Endothelial cell of umbilical vein (primary cell): ENCODE data around the gene HIP1R. TPM values are rescaled to one million over a fixed set of nuclear protein-coding genes. Genes with fewer than 3 reads are reported as not detected.
A peak's percentile ranks its signal among the peaks of the same experiment; 100 is the strongest.

Source experiments
- BruUV-seq: library from RNA; stranded (reverse); fragments of 400-500 nt; replicated peaks from 2 replicates; lab custom pipeline; 2021; lab: Mats Ljungman, UMichigan
- CTCF ChIA-PET: fragments of 300-600, 350-600 bp; sonication (Branson Sonifier 250); formaldehyde crosslinking; loops from one replicate; lab custom pipeline; 2021; ENCODE audit warnings: antibody characterized with exemption, inconsistent platforms; lab: Charles Lee
- POLR2A ChIA-PET: fragments of 300-600, 350-600 bp; sonication (Branson Sonifier 250); formaldehyde crosslinking; loops from one replicate; lab custom pipeline; 2021; ENCODE audit warnings: antibody characterized with exemption, inconsistent platforms; lab: Charles Lee
- DNase-seq: peaks from one replicate; pipeline ENCODE4 v3.0.0-alpha.2; 2011; ENCODE audit warnings: low read depth, low spot score
- FAIRE-seq: peaks from 2 replicates; lab custom pipeline; 2011; peaks lifted over from hg19 to GRCh38; lab: Jason Lieb, UNC
- H2AFZ ChIP-seq: 2 replicates; pipeline ENCODE4 v1.6.0; 2012; ENCODE audit warnings: low read depth, low read length, control low read depth, inconsistent platforms
- H3K27ac ChIP-seq: 2 replicates; pipeline ENCODE4 v1.5.1; 2011; ENCODE audit warnings: low read depth, mild to moderate bottlenecking, control low read depth, low read length, moderate library complexity; ENCODE audit not compliant: insufficient read depth
- H3K27me3 ChIP-seq, 2 experiments: 2 replicates each; pipeline versions ENCODE4 v1.6.0 to v1.6.1; 2011; ENCODE audit warnings: low read length in 2 of 2, mixed read lengths in 1 of 2; ENCODE audit not compliant: control insufficient read depth in 2 of 2, insufficient read depth in 2 of 2
- H3K36me3 ChIP-seq, 2 experiments: 2 replicates in 1 of 2; 3 replicates in 1 of 2; pipeline ENCODE4 v1.5.1; 2011; ENCODE audit warnings: low read length in 2 of 2, mild to moderate bottlenecking in 1 of 2, moderate library complexity in 1 of 2; ENCODE audit not compliant: control insufficient read depth in 2 of 2, insufficient read depth in 2 of 2; ENCODE audit errors: extremely low read depth in 1 of 2
- H3K4me1 ChIP-seq: 3 replicates; pipeline ENCODE4 v1.5.1; 2011; ENCODE audit warnings: mild to moderate bottlenecking, low read length; ENCODE audit not compliant: control insufficient read depth, insufficient read depth; ENCODE audit errors: extremely low read depth
- H3K4me2 ChIP-seq: 2 replicates; pipeline ENCODE4 v1.6.1; 2011; ENCODE audit warnings: low read length, control low read depth, mixed read lengths; ENCODE audit not compliant: insufficient read depth
- H3K4me3 ChIP-seq, 3 experiments: fragments of 200-600 bp in 1 of 3; sonication (generic), shearing (Covaris generic) in 1 of 3; replicated peaks in 1 of 3; 2 replicates each; pipeline ENCODE4 v1.5.1; 2011 to 2016; ENCODE audit warnings: control low read depth in 3 of 3, low read length in 3 of 3, mild to moderate bottlenecking in 2 of 3, inconsistent platforms in 1 of 3, low read depth in 1 of 3, moderate library complexity in 1 of 3; ENCODE audit not compliant: insufficient read depth in 1 of 3
- H3K79me2 ChIP-seq: 2 replicates; pipeline ENCODE4 v1.6.0; 2012; ENCODE audit warnings: low read length, inconsistent platforms; ENCODE audit not compliant: control insufficient read depth, insufficient read depth
- H3K9ac ChIP-seq: replicated peaks from 2 replicates; pipeline ENCODE3; 2011; ENCODE audit warnings: low read length, control low read depth; ENCODE audit not compliant: insufficient read depth; ENCODE audit errors: extremely low read depth
- H3K9me1 ChIP-seq: replicated peaks from 3 replicates; pipeline ENCODE4 v1.6.0; 2011; ENCODE audit warnings: mild to moderate bottlenecking, low read length; ENCODE audit not compliant: control insufficient read depth, insufficient read depth; ENCODE audit errors: extremely low read depth
- H3K9me3 ChIP-seq: replicated peaks from 2 replicates; pipeline ENCODE4 v1.5.1; 2012; ENCODE audit warnings: low read length, inconsistent platforms; ENCODE audit not compliant: control insufficient read depth, insufficient read depth
- H4K20me1 ChIP-seq: replicated peaks from 2 replicates; pipeline ENCODE3; 2011; ENCODE audit warnings: mild to moderate bottlenecking, low read length; ENCODE audit not compliant: control insufficient read depth, insufficient read depth; ENCODE audit errors: extremely low read depth
- CTCF ChIP-seq, 2 donors: IDR thresholded peaks; 1 replicate in 1 of 2; 2 replicates in 1 of 2; pipeline ENCODE4 v1.5.1; 2011; ENCODE audit warnings: low read length in 2 of 2, mild to moderate bottlenecking in 2 of 2, moderate library complexity in 2 of 2, control low read depth in 1 of 2, inconsistent platforms in 1 of 2, low read depth in 1 of 2; ENCODE audit not compliant: insufficient read depth in 1 of 2; ENCODE audit errors: extremely low read depth in 1 of 2
- EZH2 ChIP-seq: IDR thresholded peaks from 2 replicates; pipeline ENCODE4 v1.6.1; 2012; ENCODE audit warnings: borderline replicate concordance, low read depth, mild to moderate bottlenecking, moderate library complexity, low read length, inconsistent platforms; ENCODE audit not compliant: severe bottlenecking
- FOS ChIP-seq: IDR thresholded peaks from 2 replicates; pipeline ENCODE4 v1.6.1; 2011; ENCODE audit warnings: mild to moderate bottlenecking, low read length, moderate library complexity, borderline replicate concordance; ENCODE audit not compliant: insufficient read depth
- GATA2 ChIP-seq: IDR thresholded peaks from 2 replicates; pipeline ENCODE4 v1.7.0; 2011; ENCODE audit warnings: low read depth, mild to moderate bottlenecking, moderate library complexity, mixed read lengths, low read length; ENCODE audit not compliant: insufficient read length, insufficient read depth
- JUN ChIP-seq: IDR thresholded peaks from 2 replicates; pipeline ENCODE4 v1.6.1; 2011; ENCODE audit warnings: borderline replicate concordance, low read depth; ENCODE audit not compliant: insufficient read length, insufficient read depth
- MAX ChIP-seq: IDR thresholded peaks from 2 replicates; pipeline ENCODE4 v1.6.1; 2011; ENCODE audit not compliant: insufficient read depth, insufficient read length
- MYC ChIP-seq: IDR thresholded peaks from one replicate; pipeline ENCODE4 v1.6.1; 2011; ENCODE audit warnings: mild to moderate bottlenecking, low read depth, low read length
- POLR2A ChIP-seq: IDR thresholded peaks from 2 replicates; pipeline ENCODE4 v1.6.1; 2012; ENCODE audit warnings: low read depth, mild to moderate bottlenecking, control low read depth, low read length
- POLR2AphosphoS5 ChIP-seq: IDR thresholded peaks from 2 replicates; pipeline ENCODE4 v1.6.1; 2012; ENCODE audit warnings: low read depth, mild to moderate bottlenecking, control low read depth, low read length, moderate library complexity; ENCODE audit not compliant: insufficient read depth
- dilution Hi-C: fragments of 300-500 bp; cut with MboI; formaldehyde crosslinking; loops from one replicate; pipeline ENCODE4 v1.15.0; 2019; ENCODE audit warnings: low sequenced_read_pairs; ENCODE audit not compliant: extremely low pct_ligation_motif_present
- intact Hi-C: fragments of 100-400 bp; cut with micrococcal nuclease; formaldehyde crosslinking; loops from one replicate; pipeline ENCODE4 v1.10.0; 2022
- polyA plus RNA-seq, 4 experiments: library from polyadenylated mRNA; depleted of rRNA in 3 of 4; stranded (reverse) in 3 of 4; unstranded in 1 of 4; fragments of >200 nt; gene quantifications; 2 replicates each; pipeline versions ENCODE4 v1.2.1 to v1.2.3, GENCODE V29; 2011 to 2012; ENCODE audit warnings: missing spikeins in 1 of 4
- total RNA-seq: library from RNA; stranded (reverse); gene quantifications from 2 replicates; pipeline ENCODE4 v1.2.3, GENCODE V29; 2021

HIP1R gene
- total and polyA plus RNA-seq, 2 donors (not counting 3 experiments of a cell fraction or from before 2014, with no cell fraction given) = 111 to 122 TPM

GRCh38 chr12:122842505-122843405 lies 7.5 kb downstream of the HIP1R start:
- peak; percentile 37 for DNase-seq
- H3K36me3 ChIP-seq = peaks cover 2 to 17% of the 10 kb centered on the region in 2 experiments

More at GRCh38 chr12:122842505-122843405, 7.5 kb downstream of the HIP1R start:
- POLR2A ChIA-PET = no interaction called here
- Histone ChIP-seq H3K27ac (no peak overlapping the region), H3K4me3 (no peak overlapping the region), H4K20me1 (peaks cover 3% of the 10 kb centered on the region), H3K4me2 (no peak overlapping the region), H3K4me1 (peaks cover 35% of the 10 kb centered on the region), H3K27me3 (no peaks in the 10 kb centered on the region), H3K79me2 (peaks cover 93% of the 10 kb centered on the region), H2AFZ (no peak overlapping the region), H3K9me1 (no peaks in the 10 kb centered on the region), H3K9ac (no peak overlapping the region), H3K9me3 (no peaks in the 10 kb centered on the region)
- CTCF ChIA-PET = interaction anchor here (0.6 to 1.7 kb wide), 5 partner anchors 9 to 205 kb away, joined by 3 to 10 read pairs (median 4); no protein-coding TSS in a partner anchor
- no peak for FAIRE-seq
- dilution Hi-C loops = no loop called here
- no TSS peak for BruUV-seq
- TF ChIP-seq FOS (no peak), POLR2AphosphoS5 (no peak), CTCF (IDR thresholded peaks at IDR 0.05; ENCODE audit: extremely low read depth in 1 of 2, insufficient read depth in 1 of 2, low read depth in 1 of 2, low read length in 2 of 2) (no peak), JUN (no peak), EZH2 (no peak), GATA2 (no peak), MAX (no peak), MYC (no peak), POLR2A (no peak)
- intact Hi-C loops = no loop called here
